ENCODE results near the gene TRPC6.

DNA sequence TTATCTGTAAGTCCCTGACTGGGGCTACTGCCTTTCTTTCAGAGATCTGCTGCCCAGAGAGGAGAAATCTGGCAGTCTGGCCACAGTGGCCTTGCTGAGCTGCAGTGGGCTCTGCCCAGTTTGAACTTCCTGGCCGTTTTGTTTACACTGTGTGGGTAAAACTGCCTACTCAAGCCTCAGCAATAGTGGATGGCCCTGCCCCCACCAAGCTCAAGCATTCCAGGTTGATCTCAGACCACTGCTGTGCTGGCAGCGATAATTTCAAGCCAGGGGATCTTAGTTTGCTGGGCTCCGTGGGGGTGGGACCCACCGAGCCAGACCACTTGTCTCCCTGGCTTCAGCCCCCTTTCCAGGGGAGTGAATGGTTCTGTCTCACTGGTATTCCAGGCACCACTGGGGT, 117.5 kb downstream of the TRPC6 start:
- TF ChIP-seq CTCF (IDR thresholded peaks at IDR 0.05) = no peak
- TF ChIP-seq POLR2A (IDR thresholded peaks at IDR 0.05) = no peak
